ENCODE measurements around the gene PPIF. TPM values are rescaled to one million over a fixed set of nuclear protein-coding genes. Genes with fewer than 3 reads are reported as not detected.

PPIF gene
- total and polyA plus RNA-seq, 3 donors from 2014 or later: 80.1 to 106 (median 82.1) TPM

GRCh38 chr10:79349766-79350406, 2.6 kb downstream of the PPIF start:
- TF ChIP-seq CTCF (IDR thresholded peaks at IDR 0.05) (no peak), POLR2A (IDR thresholded peaks at IDR 0.05) (no peak)
- no peak overlapping the region for H3K4me3 ChIP-seq
- DNase-seq: peak; percentile 87
- H3K36me3 ChIP-seq (ENCODE audit: low read depth, missing control alignments): no peaks in the 10 kb centered on the region
- intact Hi-C loops (cut with DNase I; ENCODE audit: low total_unique reads): no loop called here
- H3K4me1 ChIP-seq: peaks cover 24% of the 10 kb centered on the region
- H3K9me3 ChIP-seq: no peaks in the 10 kb centered on the region
- H3K27ac ChIP-seq: no peak overlapping the region
- no peaks in the 10 kb centered on the region for H3K27me3 ChIP-seq
- 71 to 85% methylated on average over 6 of the region's 6 CpGs for WGBS, 2 donors

- no peak for DNase-seq
- H3K4me1 ChIP-seq: peaks cover 24% of the 10 kb centered on the region
- intact Hi-C loops (cut with DNase I; ENCODE audit: low total_unique reads): no loop called here
- TF ChIP-seq CTCF (IDR thresholded peaks at IDR 0.05) (no peak), POLR2A (IDR thresholded peaks at IDR 0.05) (no peak)
- WGBS, 2 donors: 87 to 89% methylated on average over 13 to 21 of the region's 21 CpGs
- no peaks in the 10 kb centered on the region for H3K27me3 ChIP-seq
- no peaks in the 10 kb centered on the region for H3K9me3 ChIP-seq
- H3K4me3 ChIP-seq: no peak overlapping the region
- H3K27ac ChIP-seq: no peak overlapping the region
- no peaks in the 10 kb centered on the region for H3K36me3 ChIP-seq (ENCODE audit: low read depth, missing control alignments)
Measured at GRCh38 chr10:79350407-79351154, 3.3 kb downstream of the PPIF start.

GRCh38 chr10:79351332-79351731, 4.1 kb downstream of the PPIF start:
- Histone ChIP-seq H3K27ac (no peak overlapping the region), H3K4me3 (no peak overlapping the region), H3K27me3 (no peaks in the 10 kb centered on the region), H3K9me3 (no peaks in the 10 kb centered on the region), H3K36me3 (ENCODE audit: low read depth, missing control alignments) (no peaks in the 10 kb centered on the region), H3K4me1 (peaks cover 24% of the 10 kb centered on the region)
- WGBS, 2 donors: 90 to 91% methylated on average over 13 of the region's 13 CpGs
- intact Hi-C loops (cut with DNase I; ENCODE audit: low total_unique reads): no loop called here
- TF ChIP-seq POLR2A (IDR thresholded peaks at IDR 0.05): no peak
- TF ChIP-seq CTCF (IDR thresholded peaks at IDR 0.05): no peak
- no peak for DNase-seq

GRCh38 chr10:79352035-79352877, 5.0 kb downstream of the PPIF start:
- H3K27me3 ChIP-seq: no peaks in the 10 kb centered on the region
- H3K9me3 ChIP-seq: no peaks in the 10 kb centered on the region
- no peak overlapping the region for H3K27ac ChIP-seq
- peaks cover 18% of the 10 kb centered on the region for H3K4me1 ChIP-seq
- 95 to 96% methylated on average over 10 to 11 of the region's 11 CpGs for WGBS, 2 donors
- no peaks in the 10 kb centered on the region for H3K36me3 ChIP-seq (ENCODE audit: low read depth, missing control alignments)
- intact Hi-C loops (cut with DNase I; ENCODE audit: low total_unique reads): no loop called here
- no peak for TF ChIP-seq CTCF (IDR thresholded peaks at IDR 0.05)
- TF ChIP-seq POLR2A (IDR thresholded peaks at IDR 0.05): no peak
- peak; percentile 11 for DNase-seq
- H3K4me3 ChIP-seq: no peak overlapping the region

Data from testis (tissue), 3 donors.